LNCaP clone FGC (cell line): ENCODE data around the gene EXO5.
"Not testable (repeated sequence)": the region's sequence is repeated elsewhere in the genome, so short reads cannot be mapped to it uniquely, and the experiment has no call there.

Experiments used
- DNase-seq: peaks from one replicate; pipeline ENCODE4 v3.0.0-alpha.2; 2011; ENCODE audit warnings: low read depth
- H3K4me3 ChIP-seq: 2 replicates; pipeline ENCODE4 v1.5.1; 2011; ENCODE audit warnings: mild to moderate bottlenecking, low read depth, low read length, control low read depth
- TF ChIP-seq, protein P1 (sequence below): IDR thresholded peaks from 2 replicates; pipeline ENCODE4 v1.5.1; 2012; ENCODE audit warnings: mild to moderate bottlenecking; ENCODE audit not compliant: control insufficient read depth, insufficient read depth; ENCODE audit errors: extremely low read depth

The EXO5 gene

GRCh38 chr1:40478276-40478675, 30.3 kb upstream of the EXO5 start:
- H3K4me3 ChIP-seq: no peak overlapping the region

DNA sequence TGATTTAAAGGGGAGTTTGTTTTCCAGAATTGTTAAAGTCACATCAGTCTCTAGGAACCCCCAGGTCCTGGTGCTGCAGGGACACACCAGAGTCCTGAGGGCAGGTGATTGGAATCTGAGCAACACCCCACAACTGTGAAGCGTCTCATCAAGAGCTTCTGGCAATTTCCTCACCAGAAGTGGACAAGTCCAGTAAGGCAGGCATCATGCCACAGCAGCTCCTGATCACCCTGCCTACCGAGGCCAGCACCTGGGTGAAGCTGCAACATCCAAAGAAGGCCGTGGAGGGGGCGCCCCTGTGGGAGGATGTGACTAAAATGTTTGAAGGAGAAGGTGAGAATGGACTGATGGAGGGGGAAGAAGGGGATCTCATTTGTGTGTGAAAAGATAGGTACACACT, 29.4 kb upstream of the EXO5 start:
- DNase-seq: no peak
- H3K4me3 ChIP-seq: no peak overlapping the region
- TF ChIP-seq, protein P1, sequence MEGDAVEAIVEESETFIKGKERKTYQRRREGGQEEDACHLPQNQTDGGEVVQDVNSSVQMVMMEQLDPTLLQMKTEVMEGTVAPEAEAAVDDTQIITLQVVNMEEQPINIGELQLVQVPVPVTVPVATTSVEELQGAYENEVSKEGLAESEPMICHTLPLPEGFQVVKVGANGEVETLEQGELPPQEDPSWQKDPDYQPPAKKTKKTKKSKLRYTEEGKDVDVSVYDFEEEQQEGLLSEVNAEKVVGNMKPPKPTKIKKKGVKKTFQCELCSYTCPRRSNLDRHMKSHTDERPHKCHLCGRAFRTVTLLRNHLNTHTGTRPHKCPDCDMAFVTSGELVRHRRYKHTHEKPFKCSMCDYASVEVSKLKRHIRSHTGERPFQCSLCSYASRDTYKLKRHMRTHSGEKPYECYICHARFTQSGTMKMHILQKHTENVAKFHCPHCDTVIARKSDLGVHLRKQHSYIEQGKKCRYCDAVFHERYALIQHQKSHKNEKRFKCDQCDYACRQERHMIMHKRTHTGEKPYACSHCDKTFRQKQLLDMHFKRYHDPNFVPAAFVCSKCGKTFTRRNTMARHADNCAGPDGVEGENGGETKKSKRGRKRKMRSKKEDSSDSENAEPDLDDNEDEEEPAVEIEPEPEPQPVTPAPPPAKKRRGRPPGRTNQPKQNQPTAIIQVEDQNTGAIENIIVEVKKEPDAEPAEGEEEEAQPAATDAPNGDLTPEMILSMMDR: no peak

More at GRCh38 chr1:40478276-40478675, 30.3 kb upstream of the EXO5 start:
- no peak for DNase-seq
- TF ChIP-seq, protein P1: no peak

DNA sequence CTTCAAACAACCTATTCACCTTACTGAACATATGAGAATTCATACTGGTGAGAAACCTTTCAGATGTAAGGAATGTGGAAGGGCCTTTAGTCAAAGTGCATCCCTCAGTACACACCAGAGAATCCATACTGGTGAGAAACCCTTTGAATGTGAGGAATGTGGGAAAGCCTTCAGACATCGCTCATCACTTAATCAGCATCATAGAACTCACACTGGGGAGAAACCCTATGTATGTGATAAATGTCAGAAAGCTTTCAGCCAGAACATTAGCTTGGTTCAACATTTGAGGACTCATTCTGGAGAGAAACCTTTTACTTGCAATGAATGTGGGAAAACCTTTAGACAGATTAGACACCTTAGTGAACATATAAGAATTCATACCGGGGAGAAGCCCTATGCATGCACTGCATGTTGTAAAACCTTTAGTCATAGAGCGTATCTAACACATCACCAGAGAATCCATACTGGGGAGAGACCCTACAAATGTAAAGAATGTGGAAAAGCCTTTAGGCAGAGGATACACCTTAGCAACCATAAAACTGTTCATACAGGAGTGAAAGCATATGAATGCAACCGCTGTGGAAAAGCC, 13.2 kb upstream of the EXO5 start:
- DNase-seq: no peak
- H3K4me3 ChIP-seq: no peak overlapping the region
- TF ChIP-seq, protein P1: no peak

- DNase-seq, H3K4me3 ChIP-seq: not testable (repeated sequence)
Observed at GRCh38 chr1:40502651-40503050, 5.9 kb upstream of the EXO5 start.

DNA sequence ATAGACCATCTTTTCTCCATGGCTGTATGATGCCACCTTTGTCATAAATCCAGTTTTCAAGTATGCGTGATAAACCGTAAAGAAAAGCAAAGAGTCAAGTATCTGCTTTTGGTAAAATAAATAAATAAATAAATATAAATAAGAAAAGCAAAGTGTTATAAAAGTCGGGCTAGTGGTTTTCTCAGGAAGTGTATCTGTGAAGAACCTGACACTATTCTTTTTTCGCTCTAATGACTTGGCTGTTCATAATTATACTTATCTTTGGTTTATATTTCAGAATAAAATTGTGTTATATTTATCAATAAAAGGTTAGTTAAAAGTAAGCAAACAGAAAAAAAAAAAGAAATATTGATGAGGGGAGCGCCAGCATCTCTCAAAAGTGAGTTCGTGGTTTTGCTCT, 594 bp upstream of the EXO5 start:
- H3K4me3 ChIP-seq: peak overlapping the region; percentile 74
- no peak for DNase-seq
- TF ChIP-seq, protein P1: no peak

DNA sequence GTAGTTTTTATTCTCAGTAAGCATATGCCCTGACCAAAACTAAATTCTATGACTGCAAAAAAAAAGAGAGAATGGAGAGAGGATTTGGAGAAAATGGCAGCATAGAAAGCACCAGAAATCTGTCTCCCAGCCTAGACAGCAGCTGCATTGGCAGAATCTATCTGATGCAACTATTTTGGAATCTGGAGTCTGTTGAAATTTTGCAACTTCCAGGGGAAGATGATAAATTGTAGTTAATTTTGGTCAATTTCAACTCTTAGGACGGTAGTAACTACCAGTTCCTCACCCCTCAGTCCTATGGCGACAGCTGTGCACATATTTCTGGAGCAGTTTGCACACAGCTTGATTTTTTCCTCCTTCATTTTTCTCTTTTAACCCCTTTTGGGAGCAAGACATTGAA, 10.9 kb downstream of the EXO5 start:
- H3K4me3 ChIP-seq: no peak overlapping the region
- TF ChIP-seq, protein P1: no peak
- no peak for DNase-seq

- DNase-seq: no peak
- H3K4me3 ChIP-seq: peak overlapping the region; percentile 86
- TF ChIP-seq, protein P1: no peak
Observed at GRCh38 chr1:40530735-40531380, 22.3 kb downstream of the EXO5 start.
